Measurements from ENCODE around the gene ADARB1. TPM values are rescaled to one million over a fixed set of nuclear protein-coding genes. Genes with fewer than 3 reads are reported as not detected.

The ADARB1 gene
- polyA plus RNA-seq, 1 experiment: 25.3 TPM

- peaks cover 7% of the 10 kb centered on the region; the same call in 1 of the 2 replicates for H3K9me3 ChIP-seq (ENCODE audit: control insufficient read depth, insufficient read depth, low read length)
- no peak for TF ChIP-seq CTCF (IDR thresholded peaks at IDR 0.05; ENCODE audit: low read depth, low read length)
- H3K27me3 ChIP-seq (ENCODE audit: control insufficient read depth, insufficient read depth, low read length): no peaks in the 10 kb centered on the region
- ChIA-PET CTCF (no interaction called here), POLR2A (no interaction called here)
- no peak overlapping the region for H3K4me3 ChIP-seq (ENCODE audit: low read depth, low read length)
- no peak for DNase-seq (ENCODE audit: low read depth, low spot score)
- H3K27ac ChIP-seq (ENCODE audit: low read depth, low read length): no peak overlapping the region
Observed at GRCh38 chr21:45056296-45056904, 18.0 kb upstream of the ADARB1 start.

DNA sequence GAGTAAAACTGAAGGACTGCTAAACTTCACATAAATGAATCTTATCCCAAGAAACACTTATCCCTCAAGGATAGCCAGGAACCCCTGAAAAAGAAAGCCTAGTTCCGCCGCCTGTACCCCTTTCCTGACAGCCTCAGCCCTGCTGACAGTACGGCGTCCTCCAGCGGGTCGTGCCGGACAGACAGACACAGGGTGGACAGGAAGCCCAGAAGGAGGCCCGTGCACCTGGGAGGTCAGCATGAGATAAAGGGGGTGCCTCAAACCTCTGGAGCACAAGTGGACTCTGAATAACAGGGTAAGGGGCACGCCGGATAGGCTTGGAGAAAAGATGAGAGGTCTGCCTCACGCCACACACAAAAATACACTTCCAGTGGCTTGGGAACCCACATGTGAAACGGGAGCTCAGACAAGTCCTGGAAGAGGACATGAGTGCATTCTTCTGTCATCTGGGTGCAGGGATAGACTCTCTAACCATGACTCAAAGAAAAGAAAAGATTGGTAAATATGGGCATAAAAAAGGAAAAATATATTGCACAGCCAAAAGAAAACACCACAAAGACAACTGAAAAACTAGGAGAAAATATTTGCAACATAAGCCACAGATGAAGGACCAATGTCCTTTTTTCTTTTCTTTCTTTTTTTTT, 17.3 kb upstream of the ADARB1 start:
- POLR2A ChIA-PET: no interaction called here
- Histone ChIP-seq H3K27ac (ENCODE audit: low read depth, low read length) (no peak overlapping the region), H3K9me3 (ENCODE audit: control insufficient read depth, insufficient read depth, low read length) (peaks cover 7% of the 10 kb centered on the region; the same call in 1 of the 2 replicates), H3K27me3 (ENCODE audit: control insufficient read depth, insufficient read depth, low read length) (no peaks in the 10 kb centered on the region), H3K4me3 (ENCODE audit: low read depth, low read length) (no peak overlapping the region)
- no peak for DNase-seq (ENCODE audit: low read depth, low spot score)
- no peak for TF ChIP-seq CTCF (IDR thresholded peaks at IDR 0.05; ENCODE audit: low read depth, low read length)
- CTCF ChIA-PET: no interaction called here

GRCh38 chr21:45057886-45058285, 16.5 kb upstream of the ADARB1 start:
- CTCF ChIA-PET: no interaction called here

DNA sequence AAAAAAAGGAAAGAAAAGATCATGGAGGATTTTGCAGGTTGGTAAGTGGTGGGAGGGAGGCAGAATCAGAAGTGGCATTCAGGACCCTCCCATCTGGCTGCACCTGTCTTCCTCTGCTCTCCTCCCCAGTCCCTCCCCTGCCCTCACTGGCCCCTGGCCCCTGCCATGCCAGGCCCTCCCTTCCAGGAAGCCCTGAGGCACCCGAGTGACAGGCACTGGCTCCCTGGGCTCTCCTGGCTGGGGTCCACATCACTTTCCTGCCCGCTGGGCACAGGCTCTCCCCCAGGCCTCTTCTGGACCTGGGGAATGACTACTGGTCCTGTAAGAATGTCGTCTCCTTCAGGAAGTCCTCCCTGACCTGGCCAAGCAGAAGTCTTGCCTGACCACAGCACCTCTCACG, 15.3 kb upstream of the ADARB1 start:
- H3K27me3 ChIP-seq (ENCODE audit: control insufficient read depth, insufficient read depth, low read length): no peaks in the 10 kb centered on the region
- no peak overlapping the region for H3K4me3 ChIP-seq (ENCODE audit: low read depth, low read length)
- POLR2A ChIA-PET: no interaction called here
- DNase-seq (ENCODE audit: low read depth, low spot score): no peak
- no peak overlapping the region for H3K27ac ChIP-seq (ENCODE audit: low read depth, low read length)
- TF ChIP-seq CTCF (IDR thresholded peaks at IDR 0.05; ENCODE audit: low read depth, low read length): no peak
- CTCF ChIA-PET: no interaction called here
- H3K9me3 ChIP-seq (ENCODE audit: control insufficient read depth, insufficient read depth, low read length): peaks cover 11% of the 10 kb centered on the region

More at GRCh38 chr21:45057886-45058285, 16.5 kb upstream of the ADARB1 start:
- Histone ChIP-seq H3K27ac (ENCODE audit: low read depth, low read length) (no peak overlapping the region), H3K9me3 (ENCODE audit: control insufficient read depth, insufficient read depth, low read length) (peaks cover 8% of the 10 kb centered on the region; the same call in 1 of the 2 replicates), H3K4me3 (ENCODE audit: low read depth, low read length) (no peak overlapping the region), H3K27me3 (ENCODE audit: control insufficient read depth, insufficient read depth, low read length) (no peaks in the 10 kb centered on the region)
- no peak for DNase-seq (ENCODE audit: low read depth, low spot score)
- no peak for TF ChIP-seq CTCF (IDR thresholded peaks at IDR 0.05; ENCODE audit: low read depth, low read length)
- POLR2A ChIA-PET: no interaction called here

DNA sequence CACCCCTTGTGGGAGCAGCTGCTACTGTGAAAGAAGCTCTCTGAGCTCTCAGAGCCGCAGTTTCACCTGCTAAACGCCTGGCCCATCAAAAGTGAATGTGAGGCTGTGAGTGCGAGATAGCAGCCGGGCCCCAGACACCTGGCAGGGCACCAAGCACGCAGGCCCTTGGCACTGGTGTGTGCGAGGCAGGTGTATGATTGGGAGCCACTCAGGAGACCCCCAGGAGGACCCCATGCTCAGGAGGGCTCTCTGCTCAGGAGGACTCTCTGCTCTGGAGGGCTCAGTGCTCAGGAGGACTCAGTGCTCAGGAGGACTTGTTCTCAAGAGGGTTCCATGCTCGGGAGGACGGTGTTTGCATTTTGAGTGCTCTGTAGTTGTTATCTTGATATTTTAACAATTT, 14.3 kb upstream of the ADARB1 start:
- Histone ChIP-seq H3K9me3 (ENCODE audit: control insufficient read depth, insufficient read depth, low read length) (peaks cover 9% of the 10 kb centered on the region), H3K27ac (ENCODE audit: low read depth, low read length) (no peak overlapping the region), H3K4me3 (ENCODE audit: low read depth, low read length) (no peak overlapping the region), H3K27me3 (ENCODE audit: control insufficient read depth, insufficient read depth, low read length) (no peaks in the 10 kb centered on the region)
- CTCF ChIA-PET: no interaction called here
- DNase-seq (ENCODE audit: low read depth, low spot score): no peak
- POLR2A ChIA-PET: interaction anchor here (0.5 kb wide), 1 partner anchor 110 kb away, joined by 3 read pairs; no protein-coding TSS in a partner anchor
- no peak for TF ChIP-seq CTCF (IDR thresholded peaks at IDR 0.05; ENCODE audit: low read depth, low read length)

All from AG04450 (cell line).